ENCODE data around the gene CDV3.

DNA sequence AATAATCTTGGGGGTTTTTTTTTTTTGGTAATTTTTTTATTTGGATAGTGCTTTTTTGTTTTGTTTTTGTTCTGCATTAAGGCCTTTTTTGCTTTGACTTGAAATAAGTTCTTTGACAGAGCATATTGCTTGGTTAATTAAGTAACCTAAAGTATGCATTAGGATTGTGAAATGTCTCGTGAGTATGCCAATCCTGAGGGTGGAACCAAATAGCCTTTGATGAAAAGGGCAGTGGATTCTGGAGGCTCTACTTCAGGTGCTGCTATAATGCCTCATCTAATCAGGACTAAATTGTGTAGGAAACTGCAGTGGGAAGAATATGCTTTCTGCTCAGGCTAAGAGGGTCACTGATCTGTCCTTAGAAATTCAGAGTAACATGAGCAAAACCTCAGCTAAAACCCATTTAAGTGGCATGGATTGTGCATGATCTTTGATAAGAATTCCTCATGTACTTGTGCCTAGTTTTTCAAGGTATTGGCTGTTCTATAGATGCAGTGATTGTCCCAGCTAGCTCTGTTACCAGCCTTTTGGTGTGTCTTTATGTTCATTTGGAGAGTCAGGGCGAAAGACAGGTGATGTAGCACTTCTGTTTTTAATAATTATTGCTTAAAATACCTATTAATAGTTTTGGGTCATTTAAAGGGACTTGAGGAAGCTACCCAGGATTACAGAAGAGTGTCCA, 15.4 kb downstream of the CDV3 start:
- TF ChIP-seq, protein P1, sequence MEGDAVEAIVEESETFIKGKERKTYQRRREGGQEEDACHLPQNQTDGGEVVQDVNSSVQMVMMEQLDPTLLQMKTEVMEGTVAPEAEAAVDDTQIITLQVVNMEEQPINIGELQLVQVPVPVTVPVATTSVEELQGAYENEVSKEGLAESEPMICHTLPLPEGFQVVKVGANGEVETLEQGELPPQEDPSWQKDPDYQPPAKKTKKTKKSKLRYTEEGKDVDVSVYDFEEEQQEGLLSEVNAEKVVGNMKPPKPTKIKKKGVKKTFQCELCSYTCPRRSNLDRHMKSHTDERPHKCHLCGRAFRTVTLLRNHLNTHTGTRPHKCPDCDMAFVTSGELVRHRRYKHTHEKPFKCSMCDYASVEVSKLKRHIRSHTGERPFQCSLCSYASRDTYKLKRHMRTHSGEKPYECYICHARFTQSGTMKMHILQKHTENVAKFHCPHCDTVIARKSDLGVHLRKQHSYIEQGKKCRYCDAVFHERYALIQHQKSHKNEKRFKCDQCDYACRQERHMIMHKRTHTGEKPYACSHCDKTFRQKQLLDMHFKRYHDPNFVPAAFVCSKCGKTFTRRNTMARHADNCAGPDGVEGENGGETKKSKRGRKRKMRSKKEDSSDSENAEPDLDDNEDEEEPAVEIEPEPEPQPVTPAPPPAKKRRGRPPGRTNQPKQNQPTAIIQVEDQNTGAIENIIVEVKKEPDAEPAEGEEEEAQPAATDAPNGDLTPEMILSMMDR (IDR thresholded peaks at IDR 0.05): no peak
- TF ChIP-seq POLR2AphosphoS5 (IDR thresholded peaks at IDR 0.05) (no peak), POLR2A (IDR thresholded peaks at IDR 0.05) (peak; percentile 15), EP300 (IDR thresholded peaks at IDR 0.05; ENCODE audit: low read depth) (no peak)

Measured in transverse colon (tissue), 4 donors.